Thyroid gland (tissue), 4 donors: Measurements from ENCODE around the gene LBHD1. TPM values are rescaled to one million over a fixed set of nuclear protein-coding genes. Genes with fewer than 3 reads are reported as not detected.
"Not testable (repeated sequence)": the region's sequence is repeated elsewhere in the genome, so short reads cannot be mapped to it uniquely, and the experiment has no call there.

Experiments
- DNase-seq, 2 donors: peaks; one replicate each; pipeline ENCODE4 v3.0.0-alpha.2; 2019
- H3K27ac ChIP-seq, 3 donors: fragments of 200-600 bp; sonication (generic); 1 replicate in 2 of 3; 2 replicates in 1 of 3; pipeline ENCODE4 v1.5.1; 2016 to 2019; ENCODE audit warnings: mild to moderate bottlenecking in 1 of 3, moderate library complexity in 1 of 3
- H3K27me3 ChIP-seq: fragments of 200-600 bp; sonication (generic); one replicate; pipeline ENCODE4 v1.5.1; 2019
- H3K36me3 ChIP-seq, 2 donors: fragments of 200-600 bp; sonication (generic); one replicate each; pipeline ENCODE4 v1.5.1; 2016 to 2019
- H3K4me1 ChIP-seq, 2 donors: fragments of 200-600 bp; sonication (generic); one replicate each; pipeline ENCODE4 v1.5.1; 2017 to 2019
- H3K4me3 ChIP-seq, 3 donors: fragments of 200-600 bp; sonication (generic); replicated peaks in 1 of 3; 1 replicate in 2 of 3; 2 replicates in 1 of 3; pipeline ENCODE4 v1.5.1; 2016; ENCODE audit warnings: mild to moderate bottlenecking in 1 of 3
- H3K9me3 ChIP-seq: fragments of 200-600 bp; sonication (generic); one replicate; pipeline ENCODE4 v1.5.1; 2017
- POLR2A ChIP-seq, 2 donors: fragments of 450-650 bp; IDR thresholded peaks; one replicate each; pipeline ENCODE4 v1.6.1; 2017; ENCODE audit warnings: antibody characterized with exemption in 2 of 2, mild to moderate bottlenecking in 2 of 2, moderate library complexity in 1 of 2
- WGBS, 2 donors: methylation state at CpG; one replicate each; pipeline ENCODE4 v1.1.5; 2017; 5-methylcytosine and 5-hydroxymethylcytosine counted together
- intact Hi-C: fragments of 100-400 bp; cut with DNase I; formaldehyde crosslinking; loops from one replicate; pipeline ENCODE4 v1.15.1; 2023
- total RNA-seq, 4 donors: library from RNA; depleted of rRNA; stranded (reverse); fragments of >200 nt; gene quantifications; one replicate each; pipeline ENCODE4 v1.2.3, GENCODE V29; 2016
- TF ChIP-seq, protein P1 (sequence below), 6 experiments: fragments of 200-600 bp in 3 of 6; fragments of 450-650 bp in 3 of 6; sonication (generic) in 3 of 6; IDR thresholded peaks; one replicate each; pipeline ENCODE4 v1.5.1; 2016 to 2019; ENCODE audit warnings: antibody characterized with exemption in 6 of 6, mild to moderate bottlenecking in 2 of 6, inconsistent platforms in 1 of 6, moderate library complexity in 1 of 6

Gene LBHD1
- total RNA-seq, 4 donors from 2014 or later, result 5.8 to 15.5 (median 9.3) TPM

DNA sequence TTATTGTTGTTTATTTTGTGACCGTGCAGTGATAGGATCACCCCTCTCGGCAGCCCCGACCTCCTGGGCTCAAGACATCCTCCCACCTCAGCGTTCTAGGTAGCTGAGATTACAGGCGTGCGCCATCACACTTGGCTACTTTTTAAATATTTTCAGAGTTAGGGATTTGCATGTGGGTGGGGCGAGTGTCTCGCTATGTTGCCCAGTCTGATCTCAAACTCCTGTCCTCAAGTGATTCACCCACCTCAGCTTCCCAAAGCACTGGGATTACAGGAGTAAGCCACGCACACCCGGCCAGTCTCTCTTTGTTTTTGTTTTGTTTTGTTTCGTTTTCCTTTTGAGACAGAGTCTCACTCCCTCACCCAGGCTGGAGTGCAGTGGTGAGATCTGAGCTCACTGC is 17.8 kb downstream of the LBHD1 start:
- intact Hi-C loops, result no loop called here
- DNase-seq, result no peak
- Histone ChIP-seq H3K27me3 (no peaks in the 10 kb centered on the region), H3K4me1 (peaks cover 6 to 11% of the 10 kb centered on the region in 2 donors), H3K4me3 (no peak overlapping the region), H3K36me3 (peaks cover 0 to 6% of the 10 kb centered on the region in 2 donors), H3K27ac (no peak overlapping the region), H3K9me3 (no peaks in the 10 kb centered on the region)
- no peak for TF ChIP-seq POLR2A (IDR thresholded peaks at IDR 0.05)
- TF ChIP-seq, protein P1, sequence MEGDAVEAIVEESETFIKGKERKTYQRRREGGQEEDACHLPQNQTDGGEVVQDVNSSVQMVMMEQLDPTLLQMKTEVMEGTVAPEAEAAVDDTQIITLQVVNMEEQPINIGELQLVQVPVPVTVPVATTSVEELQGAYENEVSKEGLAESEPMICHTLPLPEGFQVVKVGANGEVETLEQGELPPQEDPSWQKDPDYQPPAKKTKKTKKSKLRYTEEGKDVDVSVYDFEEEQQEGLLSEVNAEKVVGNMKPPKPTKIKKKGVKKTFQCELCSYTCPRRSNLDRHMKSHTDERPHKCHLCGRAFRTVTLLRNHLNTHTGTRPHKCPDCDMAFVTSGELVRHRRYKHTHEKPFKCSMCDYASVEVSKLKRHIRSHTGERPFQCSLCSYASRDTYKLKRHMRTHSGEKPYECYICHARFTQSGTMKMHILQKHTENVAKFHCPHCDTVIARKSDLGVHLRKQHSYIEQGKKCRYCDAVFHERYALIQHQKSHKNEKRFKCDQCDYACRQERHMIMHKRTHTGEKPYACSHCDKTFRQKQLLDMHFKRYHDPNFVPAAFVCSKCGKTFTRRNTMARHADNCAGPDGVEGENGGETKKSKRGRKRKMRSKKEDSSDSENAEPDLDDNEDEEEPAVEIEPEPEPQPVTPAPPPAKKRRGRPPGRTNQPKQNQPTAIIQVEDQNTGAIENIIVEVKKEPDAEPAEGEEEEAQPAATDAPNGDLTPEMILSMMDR (IDR thresholded peaks at IDR 0.05), result no peak
- WGBS, 2 donors, result 79 to 84% methylated on average over 11 of the region's 11 CpGs

DNA sequence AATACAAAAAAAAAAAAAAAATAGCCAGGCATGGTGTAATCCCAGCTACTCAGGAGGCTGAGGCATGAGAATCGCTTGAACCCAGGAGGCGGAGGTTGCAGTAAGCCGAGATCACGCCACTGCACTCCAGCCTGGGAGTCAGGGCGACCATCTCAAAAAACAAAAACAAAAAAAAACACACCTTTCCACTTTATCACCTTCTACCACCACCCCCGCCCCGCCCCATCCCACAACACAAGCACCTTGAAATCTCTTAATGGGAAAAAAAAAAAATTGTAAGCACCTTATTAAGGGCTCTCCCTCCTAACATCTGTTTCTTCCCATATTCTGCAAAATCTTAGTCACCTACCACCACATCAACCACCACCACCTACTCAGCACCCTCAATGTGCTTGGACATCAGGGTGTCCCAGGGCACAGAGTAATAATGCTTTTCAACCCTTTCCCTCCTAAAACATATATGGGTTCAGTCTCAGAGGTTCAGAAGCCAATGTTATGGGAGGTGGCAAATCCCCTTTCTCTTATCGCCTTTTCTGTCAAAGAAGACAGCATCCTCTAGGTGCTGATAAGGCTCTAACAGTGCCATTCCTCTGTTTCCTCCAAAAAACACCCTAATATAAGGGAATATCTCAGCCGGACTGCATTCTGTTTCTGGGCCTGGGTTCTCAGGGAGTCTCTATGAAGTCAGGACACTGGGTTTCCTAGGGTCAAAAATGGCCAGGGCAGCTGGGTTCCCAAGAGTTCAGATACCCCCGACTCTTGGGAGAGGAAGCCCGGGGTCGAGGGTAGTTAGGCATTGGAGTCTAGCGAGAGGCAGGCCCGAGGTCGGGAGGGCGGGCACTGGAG is 19.7 kb downstream of the LBHD1 start:
- Histone ChIP-seq H3K27me3 (no peaks in the 10 kb centered on the region), H3K4me1 (peaks cover 6 to 11% of the 10 kb centered on the region in 2 donors), H3K9me3 (no peaks in the 10 kb centered on the region), H3K27ac (peak overlapping the region; percentile 69 to 77 (median 76)), H3K4me3 (peak overlapping the region; percentile 46 to 61 (median 60)), H3K36me3 (peaks cover 0 to 16% of the 10 kb centered on the region in 2 donors)
- DNase-seq, result no peak
- TF ChIP-seq POLR2A (IDR thresholded peaks at IDR 0.05), result no peak
- TF ChIP-seq, protein P1 (IDR thresholded peaks at IDR 0.05), result no peak
- intact Hi-C loops, result no loop called here
- WGBS, 2 donors, result 46 to 66% methylated on average over 9 to 12 of the region's 16 CpGs

DNA sequence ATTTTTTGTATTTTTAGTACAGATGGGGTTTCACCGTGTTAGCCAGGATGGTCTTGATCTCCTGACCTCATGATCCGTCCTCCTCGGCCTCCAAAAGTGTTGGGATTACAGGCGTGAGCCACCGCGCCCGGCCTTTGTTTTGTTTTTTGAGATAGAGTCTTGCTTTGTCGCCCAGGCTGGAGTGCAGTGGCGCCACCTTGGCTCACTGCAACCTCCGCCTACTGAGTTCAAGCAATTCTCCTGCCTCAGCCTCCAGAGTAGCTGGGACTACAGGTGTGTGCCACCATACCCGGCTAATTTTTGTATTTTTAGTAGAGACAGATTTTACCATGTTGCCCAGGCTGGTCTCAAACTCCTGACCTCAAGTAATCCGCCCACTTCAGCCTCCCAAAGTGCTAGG is 21.8 kb downstream of the LBHD1 start:
- H3K27me3 ChIP-seq, H3K9me3 ChIP-seq, DNase-seq, intact Hi-C loops, H3K4me3 ChIP-seq, H3K27ac ChIP-seq: not testable (repeated sequence)
- H3K4me1 ChIP-seq, result peaks cover 16 to 18% of the 10 kb centered on the region in 2 donors
- H3K36me3 ChIP-seq, result peaks cover 0 to 16% of the 10 kb centered on the region in 2 donors
- WGBS, 2 donors, result 96 to 97% methylated on average over 12 of the region's 12 CpGs

DNA sequence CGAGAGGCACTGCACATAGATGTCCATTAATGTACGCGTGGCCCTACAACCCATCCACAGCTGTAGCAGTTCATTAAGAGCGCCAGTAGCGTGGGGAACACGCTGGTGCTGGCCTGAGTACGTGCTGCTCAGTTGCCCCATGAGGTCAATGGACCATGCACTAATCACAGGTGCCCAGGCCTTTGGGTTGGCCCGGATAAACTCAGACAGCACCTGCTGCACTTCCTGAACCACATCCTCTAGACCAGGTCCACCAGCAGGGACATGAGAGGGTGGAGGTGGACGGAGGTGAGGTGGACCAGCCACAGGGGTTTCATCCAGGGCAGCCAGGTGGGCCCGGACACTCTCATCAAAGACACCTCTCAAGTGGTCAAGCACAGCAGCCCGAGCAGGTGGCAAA is 22.6 kb downstream of the LBHD1 start:
- Histone ChIP-seq H3K4me3 (no peak overlapping the region), H3K27ac (no peak overlapping the region), H3K27me3 (no peaks in the 10 kb centered on the region), H3K9me3 (no peaks in the 10 kb centered on the region), H3K4me1 (peaks cover 19 to 22% of the 10 kb centered on the region in 2 donors), H3K36me3 (peaks cover 0 to 16% of the 10 kb centered on the region in 2 donors)
- TF ChIP-seq, protein P1 (IDR thresholded peaks at IDR 0.05), result no peak
- TF ChIP-seq POLR2A (IDR thresholded peaks at IDR 0.05), result no peak
- intact Hi-C loops, result no loop called here
- WGBS, 2 donors, result 93% methylated on average over 11 of the region's 11 CpGs
- no peak for DNase-seq

DNA sequence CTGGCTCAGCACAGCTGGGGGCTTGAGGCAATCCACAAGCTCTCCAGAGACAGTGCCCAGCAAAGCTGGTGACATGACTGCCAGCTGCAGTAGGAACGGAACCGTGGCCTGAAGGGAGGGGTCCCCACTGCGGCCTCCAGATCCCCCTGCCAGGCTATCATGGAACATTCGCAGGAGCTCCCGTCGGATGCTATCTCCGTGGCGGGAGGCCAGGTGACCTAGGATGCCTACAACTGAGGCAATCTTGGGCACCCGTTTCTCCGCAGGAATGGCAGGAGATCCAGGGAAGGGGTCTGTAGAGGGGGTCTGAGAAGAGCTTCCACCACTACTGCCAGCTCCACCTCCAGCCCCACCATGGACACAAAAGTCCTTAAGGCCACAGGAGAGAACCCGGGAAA is 23.1 kb downstream of the LBHD1 start:
- WGBS, 2 donors, result 92 to 93% methylated on average over 11 of the region's 11 CpGs
- H3K27me3 ChIP-seq, result no peaks in the 10 kb centered on the region
- H3K27ac ChIP-seq, result no peak overlapping the region
- DNase-seq, result no peak
- peaks cover 0 to 18% of the 10 kb centered on the region in 2 donors for H3K36me3 ChIP-seq
- TF ChIP-seq POLR2A (IDR thresholded peaks at IDR 0.05), result no peak
- TF ChIP-seq, protein P1 (IDR thresholded peaks at IDR 0.05), result no peak
- no peaks in the 10 kb centered on the region for H3K9me3 ChIP-seq
- no peak overlapping the region for H3K4me3 ChIP-seq
- H3K4me1 ChIP-seq, result peaks cover 19 to 22% of the 10 kb centered on the region in 2 donors
- intact Hi-C loops, result no loop called here
